DND-41 (cell line): ENCODE results near the gene KLF1.
A peak's percentile ranks its signal among the peaks of the same experiment; 100 is the strongest.

Source experiments
- ATAC-seq: fragments of 200-7000 bp; cut with Tn5 transposase; 3 replicates; pipeline ENCODE4 v1.9.1; 2021; ENCODE audit warnings: low read depth; ENCODE audit not compliant: insufficient read depth
- DNase-seq: peaks from one replicate; pipeline ENCODE4 v3.0.0-alpha.2; 2020
- H2AFZ ChIP-seq: 2 replicates; pipeline ENCODE4 v1.6.0; 2012; ENCODE audit warnings: low read depth, low read length
- H3K27ac ChIP-seq: 2 replicates; pipeline ENCODE4 v1.5.1; 2012; ENCODE audit warnings: low read length, inconsistent platforms
- H3K27me3 ChIP-seq: fragments of 200-600 bp; sonication (generic); 2 replicates; pipeline ENCODE4 v1.6.0; 2012; ENCODE audit warnings: low read length, mild to moderate bottlenecking, inconsistent platforms; ENCODE audit not compliant: insufficient read depth, poor library complexity
- H3K36me3 ChIP-seq: 2 replicates; pipeline ENCODE4 v1.5.1; 2012; ENCODE audit warnings: low read length, inconsistent platforms; ENCODE audit not compliant: insufficient read depth
- H3K4me1 ChIP-seq: 2 replicates; pipeline ENCODE4 v1.5.1; 2012; ENCODE audit warnings: mild to moderate bottlenecking, low read length; ENCODE audit not compliant: insufficient read depth
- H3K4me2 ChIP-seq: 2 replicates; pipeline ENCODE4 v1.6.0; 2012; ENCODE audit warnings: mild to moderate bottlenecking, moderate library complexity, low read length, inconsistent platforms; ENCODE audit not compliant: insufficient read depth
- H3K4me3 ChIP-seq, 2 experiments: fragments of 200-600 bp in 1 of 2; shearing (Covaris generic) in 1 of 2; 2 replicates each; pipeline ENCODE4 v1.5.1; 2012 to 2016; ENCODE audit warnings: inconsistent platforms in 2 of 2, low read length in 2 of 2, mild to moderate bottlenecking in 2 of 2, low read depth in 1 of 2, moderate library complexity in 1 of 2
- H3K79me2 ChIP-seq: 2 replicates; pipeline ENCODE4 v1.6.0; 2012; ENCODE audit warnings: low read length, inconsistent platforms; ENCODE audit not compliant: insufficient read depth
- H3K9ac ChIP-seq: 2 replicates; pipeline ENCODE4 v1.6.0; 2012; ENCODE audit warnings: low read depth, mild to moderate bottlenecking, inconsistent platforms, low read length, moderate library complexity
- H3K9me3 ChIP-seq: 2 replicates; pipeline ENCODE4 v1.5.1; 2012; ENCODE audit warnings: low read length, moderate library complexity, mild to moderate bottlenecking, inconsistent platforms; ENCODE audit not compliant: insufficient read depth, severe bottlenecking
- H4K20me1 ChIP-seq: 2 replicates; pipeline ENCODE4 v1.6.0; 2012; ENCODE audit warnings: low read length; ENCODE audit not compliant: insufficient read depth
- CTCF ChIP-seq: IDR thresholded peaks from 2 replicates; pipeline ENCODE4 v1.5.1; 2012; ENCODE audit warnings: borderline replicate concordance, low read length, moderate library complexity, mild to moderate bottlenecking; ENCODE audit not compliant: poor library complexity, severe bottlenecking; ENCODE audit errors: extremely low read depth
- EZH2 ChIP-seq: IDR thresholded peaks from 3 replicates; pipeline ENCODE4 v1.6.1; 2012; ENCODE audit warnings: borderline replicate concordance, low read depth, mild to moderate bottlenecking, moderate library complexity, low read length, inconsistent platforms; ENCODE audit not compliant: severe bottlenecking

Gene KLF1

GRCh38 chr19:12872941-12873890, 13.8 kb downstream of the KLF1 start:
- H3K27ac ChIP-seq, result no peak overlapping the region

GRCh38 chr19:12872255-12872654, 14.7 kb downstream of the KLF1 start:
- H3K4me3 ChIP-seq, result no peak overlapping the region
- H3K27me3 ChIP-seq, result no peaks in the 10 kb centered on the region
- H2AFZ ChIP-seq, result no peak overlapping the region
- no peak for DNase-seq
- no peak overlapping the region for H3K9ac ChIP-seq
- no peak overlapping the region for H3K27ac ChIP-seq
- TF ChIP-seq CTCF, result no peak
- TF ChIP-seq EZH2, result no peak
- H4K20me1 ChIP-seq, result no peaks in the 10 kb centered on the region
- peaks cover 39% of the 10 kb centered on the region for H3K36me3 ChIP-seq
- peaks cover 11% of the 10 kb centered on the region for H3K4me1 ChIP-seq
- ATAC-seq, result no peak
- H3K9me3 ChIP-seq, result no peaks in the 10 kb centered on the region
- H3K79me2 ChIP-seq, result no peaks in the 10 kb centered on the region
- no peak overlapping the region for H3K4me2 ChIP-seq

More at GRCh38 chr19:12872941-12873890, 13.8 kb downstream of the KLF1 start:
- no peak overlapping the region for H3K9ac ChIP-seq
- H3K36me3 ChIP-seq, result peaks cover 45% of the 10 kb centered on the region
- H3K4me3 ChIP-seq, result no peak overlapping the region
- no peak for TF ChIP-seq EZH2
- no peak for TF ChIP-seq CTCF
- no peaks in the 10 kb centered on the region for H3K9me3 ChIP-seq
- no peaks in the 10 kb centered on the region for H4K20me1 ChIP-seq
- DNase-seq (peak; percentile 71), ATAC-seq (peak; percentile 55)
- no peak overlapping the region for H3K4me2 ChIP-seq
- no peak overlapping the region for H2AFZ ChIP-seq
- H3K79me2 ChIP-seq, result no peaks in the 10 kb centered on the region
- H3K4me1 ChIP-seq, result peaks cover 4% of the 10 kb centered on the region
- H3K27me3 ChIP-seq, result no peaks in the 10 kb centered on the region

GRCh38 chr19:12871681-12872080, 15.3 kb downstream of the KLF1 start:
- H3K9ac ChIP-seq, result no peak overlapping the region
- H3K4me1 ChIP-seq, result peaks cover 14% of the 10 kb centered on the region
- ATAC-seq (no peak), DNase-seq (no peak)
- H3K4me2 ChIP-seq, result no peak overlapping the region
- H3K9me3 ChIP-seq, result no peaks in the 10 kb centered on the region
- no peaks in the 10 kb centered on the region for H3K27me3 ChIP-seq
- H3K36me3 ChIP-seq, result peaks cover 36% of the 10 kb centered on the region
- no peak overlapping the region for H3K4me3 ChIP-seq
- TF ChIP-seq CTCF, result no peak
- no peak for TF ChIP-seq EZH2
- H3K27ac ChIP-seq, result no peak overlapping the region
- no peaks in the 10 kb centered on the region for H3K79me2 ChIP-seq
- no peaks in the 10 kb centered on the region for H4K20me1 ChIP-seq
- H2AFZ ChIP-seq, result no peak overlapping the region
